GM23248 (cell line): ENCODE data around the gene MRPL42.

Source experiments
- EZH2 ChIP-seq: fragments of 200-600 bp; sonication (generic); IDR thresholded peaks from 2 replicates; pipeline ENCODE4 v1.6.1; 2018; ENCODE audit warnings: antibody characterized with exemption, mild to moderate bottlenecking; ENCODE audit not compliant: insufficient read depth, poor library complexity, severe bottlenecking
- EZH2phosphoT487 ChIP-seq: fragments of 200-600 bp; sonication (generic); IDR thresholded peaks from 2 replicates; pipeline ENCODE4 v1.6.1; 2018; ENCODE audit warnings: antibody characterized with exemption, moderate library complexity, mild to moderate bottlenecking, low read depth; ENCODE audit not compliant: insufficient read depth

DNA sequence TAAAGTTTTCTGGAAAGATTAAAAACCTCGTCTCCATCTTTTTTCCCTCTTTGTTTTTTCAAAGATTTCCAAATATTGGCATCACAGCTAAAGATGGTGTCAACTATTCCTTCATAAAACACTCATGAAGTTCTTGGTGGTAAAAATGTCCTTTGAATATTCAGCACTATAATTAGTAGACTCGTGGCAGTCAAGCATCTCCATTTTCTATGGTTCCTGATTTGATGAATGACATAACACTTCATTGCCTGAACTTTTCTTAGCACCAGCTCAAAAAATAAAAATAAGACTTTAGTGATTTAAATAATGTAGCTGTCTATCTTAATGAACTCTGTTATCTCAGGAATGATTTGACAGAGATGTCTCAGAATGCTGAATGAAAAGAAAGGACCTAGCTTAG, 45.3 kb upstream of the MRPL42 start:
- no peak for TF ChIP-seq EZH2
- no peak for TF ChIP-seq EZH2phosphoT487
